Breast epithelium (tissue), 4 donors: ENCODE measurements around the gene DAG1. TPM values are rescaled to one million over a fixed set of nuclear protein-coding genes. Genes with fewer than 3 reads are reported as not detected.

Experiments used
- DNase-seq, 2 donors: peaks; one replicate each; pipeline ENCODE4 v3.0.0-alpha.2; 2019; ENCODE audit warnings: low spot score in 2 of 2
- H3K27ac ChIP-seq, 2 donors: fragments of 200-600 bp; sonication (generic) in 1 of 2; one replicate each; pipeline ENCODE4 v1.5.1; 2016 to 2019; ENCODE audit warnings: mild to moderate bottlenecking in 1 of 2
- H3K27me3 ChIP-seq, 2 donors: fragments of 200-600 bp; sonication (generic) in 1 of 2; one replicate each; pipeline versions ENCODE4 v1.5.1 to v1.6.0; 2017 to 2019; ENCODE audit warnings: control low read depth in 1 of 2, mild to moderate bottlenecking in 1 of 2
- H3K36me3 ChIP-seq: fragments of 200-600 bp; one replicate; pipeline ENCODE4 v1.5.1; 2019
- H3K4me1 ChIP-seq, 2 donors: fragments of 200-600 bp; sonication (generic); one replicate each; pipeline ENCODE4 v1.5.1; 2016 to 2019; ENCODE audit warnings: control low read depth in 1 of 2
- H3K4me3 ChIP-seq, 3 donors: fragments of 200-600 bp; sonication (generic); 1 replicate in 2 of 3; 2 replicates in 1 of 3; pipeline ENCODE4 v1.5.1; 2016 to 2019; ENCODE audit warnings: mild to moderate bottlenecking in 3 of 3, moderate library complexity in 2 of 3
- H3K9me3 ChIP-seq, 2 donors: fragments of 200-600 bp; sonication (generic) in 1 of 2; one replicate each; pipeline ENCODE4 v1.5.1; 2016 to 2019; ENCODE audit warnings: control low read depth in 1 of 2
- POLR2A ChIP-seq: fragments of 450-650 bp; IDR thresholded peaks from one replicate; pipeline ENCODE4 v1.6.1; 2016; ENCODE audit warnings: antibody characterized with exemption, mild to moderate bottlenecking, moderate library complexity
- POLR2AphosphoS5 ChIP-seq, 3 donors: sonication (generic); formaldehyde crosslinking; IDR thresholded peaks; one replicate each; pipeline ENCODE4 v1.6.1; 2017; ENCODE audit warnings: antibody characterized with exemption in 3 of 3
- intact Hi-C: fragments of 100-400 bp; cut with DNase I; formaldehyde crosslinking; loops from one replicate; pipeline ENCODE4 v1.15.1; 2023; ENCODE audit warnings: low total_unique reads
- total RNA-seq, 3 donors: library from RNA; depleted of rRNA; stranded (reverse); fragments of >200 nt; gene quantifications; one replicate each; pipeline ENCODE4 v1.1.0, GENCODE V29; 2016
- TF ChIP-seq, protein P1 (sequence below), 3 donors: fragments of 450-650 bp; IDR thresholded peaks; one replicate each; pipeline ENCODE4 v1.5.1; 2016 to 2017; ENCODE audit warnings: antibody characterized with exemption in 3 of 3, mild to moderate bottlenecking in 3 of 3, moderate library complexity in 3 of 3

Gene DAG1
- total RNA-seq, 3 donors from 2014 or later = 37.1 to 56.6 (median 44.6) TPM

DNA sequence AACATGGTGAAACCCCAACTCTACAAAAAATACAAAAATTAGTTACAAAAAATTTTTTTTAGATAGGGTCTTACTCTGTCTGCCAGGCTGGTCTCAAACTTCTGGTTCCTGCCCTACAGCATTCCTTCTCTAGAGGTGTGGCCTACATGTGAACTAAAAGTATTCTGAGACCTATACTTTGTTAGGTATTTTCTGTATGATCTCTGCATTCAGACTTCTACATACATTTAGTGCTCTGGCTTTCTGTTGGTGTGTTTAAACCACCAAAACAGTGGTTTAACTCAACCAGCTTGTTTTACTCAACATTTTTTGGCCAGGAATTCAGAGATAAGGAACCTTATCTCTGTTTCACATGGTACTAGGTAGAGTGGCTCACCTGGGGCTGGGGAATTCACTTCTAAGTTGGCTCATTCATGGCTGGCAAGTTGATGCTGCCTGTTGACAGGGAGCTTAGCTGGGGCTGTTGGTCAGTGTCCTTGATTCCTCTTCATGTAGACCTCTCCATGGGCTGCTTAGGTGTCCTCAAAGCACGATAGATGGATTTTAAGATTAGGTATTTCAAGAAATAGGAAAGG is 42.8 kb downstream of the DAG1 start:
- no peaks in the 10 kb centered on the region for H3K27me3 ChIP-seq
- H3K27ac ChIP-seq = no peak overlapping the region
- intact Hi-C loops = no loop called here
- no peaks in the 10 kb centered on the region for H3K36me3 ChIP-seq
- TF ChIP-seq, protein P1, sequence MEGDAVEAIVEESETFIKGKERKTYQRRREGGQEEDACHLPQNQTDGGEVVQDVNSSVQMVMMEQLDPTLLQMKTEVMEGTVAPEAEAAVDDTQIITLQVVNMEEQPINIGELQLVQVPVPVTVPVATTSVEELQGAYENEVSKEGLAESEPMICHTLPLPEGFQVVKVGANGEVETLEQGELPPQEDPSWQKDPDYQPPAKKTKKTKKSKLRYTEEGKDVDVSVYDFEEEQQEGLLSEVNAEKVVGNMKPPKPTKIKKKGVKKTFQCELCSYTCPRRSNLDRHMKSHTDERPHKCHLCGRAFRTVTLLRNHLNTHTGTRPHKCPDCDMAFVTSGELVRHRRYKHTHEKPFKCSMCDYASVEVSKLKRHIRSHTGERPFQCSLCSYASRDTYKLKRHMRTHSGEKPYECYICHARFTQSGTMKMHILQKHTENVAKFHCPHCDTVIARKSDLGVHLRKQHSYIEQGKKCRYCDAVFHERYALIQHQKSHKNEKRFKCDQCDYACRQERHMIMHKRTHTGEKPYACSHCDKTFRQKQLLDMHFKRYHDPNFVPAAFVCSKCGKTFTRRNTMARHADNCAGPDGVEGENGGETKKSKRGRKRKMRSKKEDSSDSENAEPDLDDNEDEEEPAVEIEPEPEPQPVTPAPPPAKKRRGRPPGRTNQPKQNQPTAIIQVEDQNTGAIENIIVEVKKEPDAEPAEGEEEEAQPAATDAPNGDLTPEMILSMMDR (IDR thresholded peaks at IDR 0.05) = no peak
- TF ChIP-seq POLR2A (no peak), POLR2AphosphoS5 (IDR thresholded peaks at IDR 0.05) (no peak)
- DNase-seq = no peak
- no peak overlapping the region for H3K4me3 ChIP-seq
- H3K9me3 ChIP-seq = no peaks in the 10 kb centered on the region
- H3K4me1 ChIP-seq = no peaks in the 10 kb centered on the region

DNA sequence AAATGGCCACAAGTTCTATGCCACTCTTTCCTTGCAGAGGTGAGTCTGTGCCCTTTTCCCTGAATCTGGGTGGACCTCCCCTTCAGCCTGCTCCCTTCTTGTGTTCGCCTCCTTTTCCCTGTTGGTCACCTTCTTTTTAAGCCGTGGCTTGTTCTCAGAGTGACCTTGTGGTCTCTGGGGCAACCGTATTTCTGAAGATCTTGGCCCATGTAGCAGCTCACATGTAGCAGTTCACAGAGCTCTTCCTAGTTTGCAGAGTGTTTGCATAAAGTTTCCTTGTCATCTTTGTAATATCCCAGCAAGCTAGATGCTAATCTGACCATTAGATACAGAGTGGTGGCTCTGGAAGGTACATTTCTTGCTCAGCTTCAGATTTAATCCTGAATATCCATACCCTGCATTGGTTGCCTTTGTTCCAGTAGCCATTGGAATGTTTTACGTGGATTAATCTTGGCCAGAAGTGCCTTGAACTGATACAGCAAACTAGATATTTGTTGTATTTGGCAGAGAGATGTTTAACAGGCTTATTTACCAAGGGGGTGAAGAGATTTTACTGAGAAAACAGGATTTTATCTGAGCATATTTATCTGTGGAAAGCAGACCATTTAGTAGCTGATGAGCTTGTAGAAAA is 43.5 kb downstream of the DAG1 start:
- intact Hi-C loops = no loop called here
- H3K36me3 ChIP-seq = no peaks in the 10 kb centered on the region
- H3K27ac ChIP-seq = no peak overlapping the region
- H3K9me3 ChIP-seq = no peaks in the 10 kb centered on the region
- TF ChIP-seq POLR2AphosphoS5 (IDR thresholded peaks at IDR 0.05) = no peak
- TF ChIP-seq, protein P1 (IDR thresholded peaks at IDR 0.05) = no peak
- no peak for TF ChIP-seq POLR2A
- H3K27me3 ChIP-seq = no peaks in the 10 kb centered on the region
- DNase-seq = no peak
- peaks cover 0 to 1% of the 10 kb centered on the region in 2 donors for H3K4me1 ChIP-seq
- no peak overlapping the region for H3K4me3 ChIP-seq

DNA sequence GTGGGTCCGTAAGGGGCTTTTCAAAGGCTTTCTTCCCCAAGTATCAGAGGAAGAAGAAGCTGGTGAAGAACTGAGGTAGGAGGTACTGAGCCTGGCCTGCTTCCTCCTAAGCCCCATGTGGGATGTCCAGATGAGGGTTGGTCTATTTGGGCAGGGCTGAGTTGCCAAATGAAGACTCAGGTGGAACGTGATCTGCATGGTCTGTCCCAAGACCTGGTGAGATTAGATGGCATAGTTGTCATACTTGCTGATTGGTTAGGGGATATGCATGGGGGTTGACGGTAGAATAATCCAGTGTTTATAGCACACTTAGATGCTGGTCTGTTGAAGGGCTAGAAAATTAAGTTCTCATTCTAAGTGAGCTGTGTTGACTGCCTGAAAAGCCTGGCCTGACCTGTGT is 47.9 kb downstream of the DAG1 start:
- H3K4me1 ChIP-seq = peaks cover 0 to 12% of the 10 kb centered on the region in 2 donors
- TF ChIP-seq POLR2AphosphoS5 (IDR thresholded peaks at IDR 0.05) = no peak
- TF ChIP-seq POLR2A = no peak
- TF ChIP-seq, protein P1 (IDR thresholded peaks at IDR 0.05) = no peak
- H3K36me3 ChIP-seq = no peaks in the 10 kb centered on the region
- H3K27me3 ChIP-seq = no peaks in the 10 kb centered on the region
- H3K27ac ChIP-seq = peak overlapping the region in 1 of 2 donors; percentile 30
- H3K9me3 ChIP-seq = no peaks in the 10 kb centered on the region
- intact Hi-C loops = no loop called here
- DNase-seq = no peak
- H3K4me3 ChIP-seq = no peak overlapping the region

DNA sequence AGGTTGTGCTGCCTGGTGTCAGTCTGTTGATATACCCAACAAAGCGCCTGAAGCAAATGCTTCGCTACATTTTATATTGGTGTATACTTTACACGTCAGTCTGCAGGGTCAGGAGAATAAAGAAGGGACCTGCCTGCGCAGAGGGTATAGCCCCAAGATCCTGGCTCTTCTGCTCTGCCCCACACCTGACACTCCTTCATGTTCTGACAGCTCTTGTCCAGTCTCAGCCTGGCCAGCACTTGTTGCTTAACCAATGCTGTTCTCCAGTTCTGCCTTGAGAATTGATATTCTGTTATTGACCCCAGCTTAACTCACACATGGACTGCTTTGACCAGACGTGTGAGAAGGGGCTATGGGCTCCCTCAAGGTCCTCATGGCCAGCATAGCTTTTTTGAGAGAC is 48.4 kb downstream of the DAG1 start:
- peaks cover 0 to 16% of the 10 kb centered on the region in 2 donors for H3K4me1 ChIP-seq
- no peaks in the 10 kb centered on the region for H3K27me3 ChIP-seq
- TF ChIP-seq POLR2AphosphoS5 (IDR thresholded peaks at IDR 0.05) (no peak), POLR2A (no peak)
- TF ChIP-seq, protein P1 (IDR thresholded peaks at IDR 0.05) = no peak
- no peak overlapping the region for H3K4me3 ChIP-seq
- peak overlapping the region in 1 of 2 donors; percentile 68 for H3K27ac ChIP-seq
- intact Hi-C loops = no loop called here
- H3K9me3 ChIP-seq = no peaks in the 10 kb centered on the region
- DNase-seq = no peak
- H3K36me3 ChIP-seq = no peaks in the 10 kb centered on the region

DNA sequence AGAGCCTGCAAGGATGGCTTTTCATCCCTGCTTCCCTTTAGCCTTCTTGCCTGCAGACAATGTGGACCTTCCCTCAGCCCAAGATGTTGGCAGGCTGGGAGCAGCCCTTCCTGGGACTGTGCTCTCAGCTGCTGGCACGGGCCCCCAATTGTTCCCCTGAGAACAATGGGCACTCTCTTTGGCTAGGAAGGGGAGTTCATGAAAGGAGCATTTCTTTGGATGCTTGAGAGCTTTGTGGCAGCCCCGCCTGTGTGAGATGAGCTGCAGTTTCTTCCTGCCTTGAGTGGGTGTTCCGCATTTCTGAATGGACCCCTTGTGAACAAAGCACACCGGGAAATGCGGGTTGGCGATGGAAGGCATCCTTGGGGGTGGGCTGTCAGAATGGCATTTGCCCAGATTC is 49.2 kb downstream of the DAG1 start:
- TF ChIP-seq, protein P1 (IDR thresholded peaks at IDR 0.05) = no peak
- no peak for TF ChIP-seq POLR2AphosphoS5 (IDR thresholded peaks at IDR 0.05)
- no peak for TF ChIP-seq POLR2A
- Histone ChIP-seq H3K4me3 (no peak overlapping the region), H3K36me3 (no peaks in the 10 kb centered on the region), H3K9me3 (no peaks in the 10 kb centered on the region), H3K4me1 (peaks cover 0 to 18% of the 10 kb centered on the region in 2 donors), H3K27ac (peak overlapping the region in 1 of 2 donors; percentile 68), H3K27me3 (no peaks in the 10 kb centered on the region)
- peak in 1 of 2 donors; percentile 69 for DNase-seq
- intact Hi-C loops = no loop called here
